BE2C (cell line): ENCODE data around the gene SNTN.

ENCODE experiments used
- DNase-seq: peaks from one replicate; pipeline ENCODE4 v3.0.0-alpha.2; 2020
- H3K27me3 ChIP-seq: fragments of 250-450 bp; sonication (Bioruptor Pico); 2 replicates; pipeline ENCODE4 v1.5.1; 2020; ENCODE audit warnings: mild to moderate bottlenecking
- H3K36me3 ChIP-seq: fragments of 250-450 bp; sonication (Bioruptor Pico); 2 replicates; pipeline ENCODE4 v1.5.1; 2020; ENCODE audit warnings: mild to moderate bottlenecking
- H3K4me1 ChIP-seq: fragments of 250-450 bp; sonication (Bioruptor Pico); 2 replicates; pipeline ENCODE4 v1.5.1; 2020
- H3K4me3 ChIP-seq: 2 replicates; pipeline ENCODE4 v1.5.1; 2011; ENCODE audit warnings: low read depth, low read length
- H3K9me3 ChIP-seq: fragments of 250-450 bp; sonication (Bioruptor Pico); 2 replicates; pipeline ENCODE4 v1.5.1; 2020
- CTCF ChIP-seq: IDR thresholded peaks from 2 replicates; pipeline ENCODE4 v1.5.1; 2012; ENCODE audit warnings: mild to moderate bottlenecking, low read depth, low read length

SNTN gene

GRCh38 chr3:63674586-63674985 lies 22.1 kb downstream of the SNTN start:
- H3K4me3 ChIP-seq, result no peak overlapping the region
- no peak for DNase-seq
- H3K27me3 ChIP-seq, result peaks cover 11% of the 10 kb centered on the region
- TF ChIP-seq CTCF, result no peak
- no peaks in the 10 kb centered on the region for H3K4me1 ChIP-seq
- H3K36me3 ChIP-seq, result no peaks in the 10 kb centered on the region
- no peaks in the 10 kb centered on the region for H3K9me3 ChIP-seq

GRCh38 chr3:63679186-63679585 lies 26.7 kb downstream of the SNTN start:
- Histone ChIP-seq H3K36me3 (no peaks in the 10 kb centered on the region), H3K4me1 (no peaks in the 10 kb centered on the region), H3K27me3 (peaks cover 6% of the 10 kb centered on the region; the same call in 1 of the 2 replicates), H3K9me3 (no peaks in the 10 kb centered on the region), H3K4me3 (no peak overlapping the region)
- no peak for TF ChIP-seq CTCF
- no peak for DNase-seq

GRCh38 chr3:63684081-63684480 lies 31.6 kb downstream of the SNTN start:
- no peak for DNase-seq
- peaks cover 6% of the 10 kb centered on the region for H3K27me3 ChIP-seq
- H3K9me3 ChIP-seq, result no peaks in the 10 kb centered on the region
- no peaks in the 10 kb centered on the region for H3K4me1 ChIP-seq
- no peaks in the 10 kb centered on the region for H3K36me3 ChIP-seq
- no peak for TF ChIP-seq CTCF
- no peak overlapping the region for H3K4me3 ChIP-seq

GRCh38 chr3:63685340-63685739 lies 32.9 kb downstream of the SNTN start:
- Histone ChIP-seq H3K27me3 (peaks cover 6% of the 10 kb centered on the region), H3K4me3 (no peak overlapping the region), H3K36me3 (no peaks in the 10 kb centered on the region), H3K4me1 (no peaks in the 10 kb centered on the region), H3K9me3 (no peaks in the 10 kb centered on the region)
- TF ChIP-seq CTCF, result no peak
- no peak for DNase-seq

- Histone ChIP-seq H3K4me3 (no peak overlapping the region), H3K9me3 (no peaks in the 10 kb centered on the region; the same call in 1 of the 2 replicates), H3K4me1 (no peaks in the 10 kb centered on the region), H3K27me3 (peaks cover 4% of the 10 kb centered on the region), H3K36me3 (no peaks in the 10 kb centered on the region)
- DNase-seq, result no peak
- no peak for TF ChIP-seq CTCF
Observed at GRCh38 chr3:63687278-63688225, 35.1 kb downstream of the SNTN start.

GRCh38 chr3:63689285-63689684 lies 36.8 kb downstream of the SNTN start:
- Histone ChIP-seq H3K9me3 (no peaks in the 10 kb centered on the region; the same call in 1 of the 2 replicates), H3K4me1 (no peaks in the 10 kb centered on the region), H3K36me3 (no peaks in the 10 kb centered on the region), H3K4me3 (no peak overlapping the region), H3K27me3 (peaks cover 2% of the 10 kb centered on the region)
- DNase-seq, result no peak
- no peak for TF ChIP-seq CTCF
